B cell (primary cell): ENCODE results near the gene RIN3. TPM values are rescaled to one million over a fixed set of nuclear protein-coding genes. Genes with fewer than 3 reads are reported as not detected.

Experiments
- ATAC-seq: fragments of 200-7000 bp; cut with Tn5 transposase; one replicate; pipeline ENCODE4 v1.10.0; 2021; ENCODE audit warnings: low read depth, mild to moderate bottlenecking, moderate number of reproducible peaks, moderate library complexity
- CTCF ChIA-PET: fragments of 350-600 bp; sonication (Branson Sonifier 250); formaldehyde crosslinking; loops from one replicate; lab custom pipeline; 2021; ENCODE audit warnings: antibody characterized with exemption, inconsistent platforms; lab: Charles Lee
- POLR2A ChIA-PET: fragments of 350-600 bp; sonication (Branson Sonifier 250); formaldehyde crosslinking; loops from one replicate; lab custom pipeline; 2021; ENCODE audit warnings: antibody characterized with exemption; lab: Charles Lee
- DNase-seq: peaks from one replicate; pipeline ENCODE4 v3.0.0; 2013
- H2AFZ ChIP-seq: 2 replicates; pipeline ENCODE4 v1.6.1; 2012; ENCODE audit warnings: mild to moderate bottlenecking, low read depth, low read length; ENCODE audit not compliant: insufficient read depth, poor library complexity, severe bottlenecking
- H3K27ac ChIP-seq, 2 donors: 1 replicate in 1 of 2; 2 replicates in 1 of 2; pipeline ENCODE4 v1.5.1; 2012 to 2013; ENCODE audit warnings: low read length in 2 of 2, mild to moderate bottlenecking in 2 of 2, moderate library complexity in 1 of 2
- H3K27me3 ChIP-seq, 4 experiments: fragments of 200-600 bp in 1 of 4; sonication (generic) in 1 of 4; replicated peaks in 1 of 4; 1 replicate in 2 of 4; 2 replicates in 2 of 4; pipeline versions ENCODE4 v1.6.1 to v1.7.0; 2013 to 2016; ENCODE audit warnings: low read length in 3 of 4, mild to moderate bottlenecking in 2 of 4, mixed read lengths in 1 of 4, moderate library complexity in 1 of 4; ENCODE audit not compliant: insufficient read depth in 4 of 4, control insufficient read depth in 3 of 4; ENCODE audit errors: control extremely low read depth in 1 of 4
- H3K36me3 ChIP-seq, 2 experiments: replicated peaks in 1 of 2; 1 replicate in 1 of 2; 2 replicates in 1 of 2; pipeline versions ENCODE4 v1.6.1 to v1.7.1; 2013; ENCODE audit warnings: low read length in 1 of 2; ENCODE audit not compliant: insufficient read depth in 2 of 2, control insufficient read depth in 1 of 2; ENCODE audit errors: control extremely low read depth in 1 of 2, extremely low read depth in 1 of 2
- H3K4me1 ChIP-seq, 2 donors: fragments of 200-600 bp in 1 of 2; sonication (generic) in 1 of 2; 1 replicate in 1 of 2; 2 replicates in 1 of 2; pipeline versions ENCODE4 v1.5.1 to v1.6.1; 2013 to 2017; ENCODE audit warnings: low read length in 2 of 2; ENCODE audit not compliant: control insufficient read depth in 2 of 2, insufficient read depth in 2 of 2
- H3K4me2 ChIP-seq: replicated peaks from 2 replicates; pipeline ENCODE3; 2012; ENCODE audit warnings: mild to moderate bottlenecking, low read depth, low read length; ENCODE audit not compliant: poor library complexity, severe bottlenecking
- H3K4me3 ChIP-seq, 5 experiments: fragments of 200-600 bp in 1 of 5; sonication (generic) in 1 of 5; 1 replicate in 3 of 5; 2 replicates in 2 of 5; pipeline versions ENCODE4 v1.5.1 to v1.7.0; 2011 to 2016; ENCODE audit warnings: low read length in 4 of 5, mild to moderate bottlenecking in 4 of 5, low read depth in 2 of 5, control low read depth in 1 of 5, moderate library complexity in 1 of 5; ENCODE audit not compliant: insufficient read depth in 1 of 5; ENCODE audit errors: control extremely low read depth in 1 of 5, extremely low read depth in 1 of 5
- H3K79me2 ChIP-seq: fragments of 200-600 bp; sonication (generic); one replicate; pipeline ENCODE4 v1.6.0; 2016; ENCODE audit warnings: low read length; ENCODE audit not compliant: control insufficient read depth, insufficient read depth
- H3K9ac ChIP-seq: fragments of 200-600 bp; sonication (generic); 2 replicates; pipeline ENCODE4 v1.6.1; 2017; ENCODE audit warnings: mild to moderate bottlenecking, low read length, moderate library complexity
- H3K9me3 ChIP-seq, 3 donors: one replicate each; pipeline versions ENCODE4 v1.6.1 to v1.7.1; 2013; ENCODE audit warnings: low read length in 2 of 3; ENCODE audit not compliant: control insufficient read depth in 2 of 3, insufficient read depth in 1 of 3; ENCODE audit errors: control extremely low read depth in 1 of 3
- H4K20me1 ChIP-seq: 2 replicates; pipeline ENCODE4 v1.6.0; 2012; ENCODE audit warnings: mild to moderate bottlenecking, low read length; ENCODE audit not compliant: insufficient read depth, control insufficient read depth, poor library complexity, severe bottlenecking
- H3K27ac Mint-ChIP-seq: one replicate; pipeline ENCODE4 v1.8.0; 2021; ENCODE audit warnings: mixed read lengths
- H3K27me3 Mint-ChIP-seq: one replicate; pipeline ENCODE4 v1.8.0; 2021; ENCODE audit warnings: mixed read lengths
- H3K4me1 Mint-ChIP-seq: one replicate; pipeline ENCODE4 v1.8.0; 2021; ENCODE audit warnings: mixed read lengths
- H3K4me3 Mint-ChIP-seq: one replicate; pipeline ENCODE4 v1.8.0; 2021; ENCODE audit warnings: mixed read lengths
- H3K9me3 Mint-ChIP-seq: one replicate; pipeline ENCODE4 v1.8.0; 2022; ENCODE audit warnings: mixed read lengths; ENCODE audit not compliant: insufficient read depth
- CTCF ChIP-seq: fragments of 200-600 bp; IDR thresholded peaks from one replicate; pipeline ENCODE4 v1.8.0; 2022; ENCODE audit warnings: antibody characterized with exemption, mild to moderate bottlenecking
- EZH2 ChIP-seq: IDR thresholded peaks from 2 replicates; pipeline ENCODE4 v1.6.1; 2012; ENCODE audit warnings: borderline replicate concordance, low read depth, mild to moderate bottlenecking, moderate library complexity, low read length; ENCODE audit not compliant: insufficient read depth, poor library complexity, severe bottlenecking
- WGBS: methylation state at CpG from one replicate; pipeline ENCODE4 v1.1.5; 2013; ENCODE audit warnings: missing lambda C conversion rate; ENCODE audit not compliant: insufficient coverage; 5-methylcytosine and 5-hydroxymethylcytosine counted together
- intact Hi-C: fragments of 100-400 bp; cut with micrococcal nuclease; formaldehyde crosslinking; loops from one replicate; pipeline ENCODE4 v1.10.0; 2022
- polyA plus RNA-seq: library from polyadenylated mRNA; depleted of rRNA; stranded (reverse); fragments of >200 nt; gene quantifications from 2 replicates; pipeline ENCODE4 v1.2.3, GENCODE V29; 2012
- total RNA-seq, 2 donors: library from RNA; stranded (reverse); fragments of 120-200 nt in 1 of 2; gene quantifications; 1 replicate in 1 of 2; 2 replicates in 1 of 2; pipeline versions ENCODE4 v1.2.3 to v1.2.4, GENCODE V29; 2013 to 2022

The RIN3 gene
- total and polyA plus RNA-seq, 2 donors (not counting 1 experiment from before 2014, with no cell fraction given), result 62.1 to 123 TPM

GRCh38 chr14:92525322-92526095 is 11.9 kb downstream of the RIN3 start:
- H3K79me2 ChIP-seq, result peaks cover 65% of the 10 kb centered on the region
- no peak overlapping the region for H3K27ac ChIP-seq
- CTCF ChIA-PET, result no interaction called here
- no peak overlapping the region for H3K4me3 ChIP-seq
- no peaks in the 10 kb centered on the region for H3K9me3 Mint-ChIP-seq
- H3K4me3 Mint-ChIP-seq, result no peak overlapping the region
- H3K4me1 ChIP-seq, result peaks cover 6 to 9% of the 10 kb centered on the region in 2 donors
- TF ChIP-seq EZH2 (no peak), CTCF (no peak)
- H3K9me3 ChIP-seq, result no peaks in the 10 kb centered on the region
- ATAC-seq (no peak), DNase-seq (no peak)
- no peaks in the 10 kb centered on the region for H3K27me3 ChIP-seq
- H4K20me1 ChIP-seq, result peaks cover 42% of the 10 kb centered on the region
- WGBS, result 87% methylated on average over 12 of the region's 12 CpGs
- H3K36me3 ChIP-seq, result no peaks in the 10 kb centered on the region
- peaks cover 23% of the 10 kb centered on the region for H3K4me1 Mint-ChIP-seq
- POLR2A ChIA-PET, result no interaction called here
- no peaks in the 10 kb centered on the region for H3K27me3 Mint-ChIP-seq
- H3K9ac ChIP-seq, result no peak overlapping the region
- no peak overlapping the region for H2AFZ ChIP-seq
- intact Hi-C loops, result no loop called here
- no peak overlapping the region for H3K4me2 ChIP-seq
- H3K27ac Mint-ChIP-seq, result no peak overlapping the region

GRCh38 chr14:92527721-92528120 is 14.1 kb downstream of the RIN3 start:
- Histone ChIP-seq H3K79me2 (peaks cover 62% of the 10 kb centered on the region), H3K9me3 (no peaks in the 10 kb centered on the region), H3K9ac (no peak overlapping the region), H3K27me3 (no peaks in the 10 kb centered on the region), H3K27ac (no peak overlapping the region), H3K36me3 (no peaks in the 10 kb centered on the region), H3K4me1 (peaks cover 17 to 31% of the 10 kb centered on the region in 2 donors), H2AFZ (no peak overlapping the region), H4K20me1 (peaks cover 42% of the 10 kb centered on the region), H3K4me2 (no peak overlapping the region), H3K4me3 (no peak overlapping the region)
- ChIA-PET CTCF (no interaction called here), POLR2A (no interaction called here)
- no peaks in the 10 kb centered on the region for H3K27me3 Mint-ChIP-seq
- H3K27ac Mint-ChIP-seq, result no peak overlapping the region
- H3K9me3 Mint-ChIP-seq, result no peaks in the 10 kb centered on the region
- no peak overlapping the region for H3K4me3 Mint-ChIP-seq
- intact Hi-C loops, result no loop called here
- 98% methylated on average over 14 of the region's 14 CpGs for whole genome bisulfite sequencing
- peaks cover 35% of the 10 kb centered on the region for H3K4me1 Mint-ChIP-seq
- ATAC-seq (no peak), DNase-seq (no peak)
- TF ChIP-seq CTCF (no peak), EZH2 (no peak)
